Fibroblast of mammary gland (primary cell): ENCODE measurements around the gene DNASE2.

Experiments
- DNase-seq: peaks from one replicate; pipeline ENCODE4 v3.0.0-alpha.2; 2010; ENCODE audit warnings: low read depth
- H3K4me3 ChIP-seq: 2 replicates; pipeline ENCODE4 v1.5.1; 2011; ENCODE audit warnings: low read depth, mild to moderate bottlenecking, low read length, moderate library complexity; ENCODE audit not compliant: control insufficient read depth
- CTCF ChIP-seq: conservative IDR thresholded peaks from 2 replicates; pipeline ENCODE4 v1.5.1; 2011; ENCODE audit warnings: low read depth, low read length, inconsistent platforms; ENCODE audit not compliant: control insufficient read depth, insufficient read depth

Gene DNASE2

GRCh38 chr19:12837225-12837624 lies 44.0 kb downstream of the DNASE2 start:
- TF ChIP-seq CTCF, result no peak
- no peak for DNase-seq
- H3K4me3 ChIP-seq, result no peak overlapping the region

- no peak for DNase-seq
- TF ChIP-seq CTCF, result no peak
- H3K4me3 ChIP-seq, result no peak overlapping the region
Measured at GRCh38 chr19:12836529-12836863, 44.8 kb downstream of the DNASE2 start.

- no peak for DNase-seq
- no peak overlapping the region for H3K4me3 ChIP-seq
- no peak for TF ChIP-seq CTCF
Measured at GRCh38 chr19:12834976-12835757, 46.1 kb downstream of the DNASE2 start.

GRCh38 chr19:12834566-12834943 lies 46.7 kb downstream of the DNASE2 start, which contains the start of gene RTBDN:
Gene RTBDN (minus strand): TSS chr19:12834579. CDS start chr19:12829979, 4,600 bp downstream.
- H3K4me3 ChIP-seq, result peak within 1 kb of the TSS; percentile 29
- no peak for DNase-seq
- no peak for TF ChIP-seq CTCF

- H3K4me3 ChIP-seq, result peak overlapping the region; percentile 29
- TF ChIP-seq CTCF, result no peak
- DNase-seq, result no peak
Measured at GRCh38 chr19:12833738-12834565, 47.3 kb downstream of the DNASE2 start.

- no peak for TF ChIP-seq CTCF
- no peak overlapping the region for H3K4me3 ChIP-seq
- DNase-seq, result no peak
Measured at GRCh38 chr19:12833418-12833737, 47.9 kb downstream of the DNASE2 start.

GRCh38 chr19:12828494-12828893 lies 52.8 kb downstream of the DNASE2 start:
- peak; percentile 33 for DNase-seq
- H3K4me3 ChIP-seq, result no peak overlapping the region
- TF ChIP-seq CTCF, result no peak
